HG03159 (cell line): ENCODE data around the gene LRTM2.

ENCODE experiments used
- ATAC-seq: cut with Tn5 transposase; IDR thresholded peaks from one replicate; pipeline ENCODE4 v1.9.1; 2021; ENCODE audit warnings: mild to moderate bottlenecking, moderate library complexity; ENCODE audit not compliant: unreplicated experiment

LRTM2 gene

DNA sequence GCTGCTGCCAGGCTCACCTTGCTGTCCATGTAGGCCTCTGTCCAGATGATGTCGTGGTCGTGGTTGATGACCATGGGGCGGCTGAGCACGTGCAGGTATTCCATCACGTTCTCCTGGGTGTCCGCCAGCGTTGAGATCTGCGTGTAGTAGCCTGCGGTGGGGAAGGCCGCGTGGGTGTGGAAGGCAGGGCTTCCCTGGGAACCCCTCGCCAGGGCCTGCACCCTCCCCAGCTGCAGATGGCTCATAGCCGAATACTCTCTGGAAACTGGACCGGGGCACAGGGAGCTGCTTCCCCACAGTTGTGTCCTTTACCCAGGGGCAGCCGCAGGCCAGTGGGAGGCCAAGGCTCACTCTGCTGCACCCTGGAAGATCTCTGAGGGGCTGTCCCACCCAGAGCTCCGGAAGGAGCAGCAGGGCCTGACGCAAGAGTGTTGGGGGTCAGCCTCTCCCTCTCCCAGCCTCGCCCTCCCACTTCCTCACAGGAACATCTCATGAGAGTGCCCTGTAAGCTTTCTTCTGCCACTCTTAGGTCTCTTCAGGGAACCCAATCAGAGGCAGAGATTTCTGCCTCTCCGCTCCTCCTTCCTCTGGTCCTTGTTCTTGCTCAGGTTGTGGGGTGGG is 62.6 kb downstream of the LRTM2 start:
- ATAC-seq, result no peak

DNA sequence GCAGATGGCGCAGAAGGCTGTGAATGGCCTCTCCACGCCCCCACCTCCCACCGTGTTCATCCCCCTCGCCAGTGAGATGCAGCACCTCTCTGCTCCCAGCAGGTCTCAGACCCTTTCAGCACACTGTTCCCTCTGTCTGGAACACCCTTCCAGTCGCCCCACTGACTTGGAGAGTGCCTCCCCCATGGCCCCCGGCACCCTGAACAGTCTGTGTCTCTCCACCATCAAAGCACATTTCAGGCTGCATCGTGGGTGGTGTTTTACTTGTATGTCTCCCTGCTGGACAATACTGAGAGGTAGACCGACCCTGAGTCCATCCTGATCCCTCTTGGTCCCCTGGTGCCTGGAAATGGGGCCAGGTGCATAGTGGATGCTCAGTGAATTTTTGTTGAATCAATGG is 63.1 kb downstream of the LRTM2 start:
- no peak for ATAC-seq

GRCh38 chr12:1884651-1885050 is 64.3 kb downstream of the LRTM2 start:
- ATAC-seq, result no peak

- ATAC-seq, result no peak
These were observed 64.8 kb downstream of the LRTM2 start for GRCh38 chr12:1885082-1885596.

DNA sequence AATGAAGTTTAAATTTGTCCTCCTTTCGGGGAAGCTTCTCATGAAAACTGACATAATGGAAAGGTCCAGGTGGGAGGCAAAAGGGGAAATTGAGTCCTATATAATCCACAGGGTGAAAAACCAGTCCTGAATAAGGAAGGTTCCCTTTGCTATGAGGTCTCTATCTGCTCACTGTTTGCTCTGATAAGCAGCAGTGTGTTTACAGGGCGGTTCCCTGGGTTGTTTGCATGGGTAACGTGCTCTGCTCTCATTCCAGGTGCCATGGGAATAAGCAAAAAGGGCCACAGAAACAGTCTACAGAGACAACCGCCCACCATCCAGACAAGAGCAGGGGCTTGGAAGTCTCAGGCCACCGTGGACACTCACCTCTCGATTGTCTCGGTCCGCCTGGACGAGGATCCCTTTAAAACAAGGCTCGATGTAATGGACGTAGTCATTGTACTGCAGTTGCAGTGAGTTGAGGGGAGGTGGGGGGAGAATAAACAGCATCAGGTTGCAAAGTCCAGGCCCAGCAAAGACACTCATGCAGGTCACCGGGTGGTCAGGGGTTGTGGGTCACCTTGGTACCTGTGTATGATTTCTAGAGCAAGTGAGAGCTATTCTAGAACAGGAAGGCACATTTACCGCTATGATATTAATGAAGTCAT is 65.4 kb downstream of the LRTM2 start:
- ATAC-seq, result no peak
